GM21723 (cell line): Measurements from ENCODE around the gene TJP1.
"Not testable (repeated sequence)": the region's sequence is repeated elsewhere in the genome, so short reads cannot be mapped to it uniquely, and the experiment has no call there.

ENCODE experiments used
- ATAC-seq: cut with Tn5 transposase; IDR thresholded peaks from one replicate; pipeline ENCODE4 v1.9.1; 2021; ENCODE audit warnings: mild to moderate bottlenecking, moderate library complexity; ENCODE audit not compliant: unreplicated experiment

Gene TJP1

DNA sequence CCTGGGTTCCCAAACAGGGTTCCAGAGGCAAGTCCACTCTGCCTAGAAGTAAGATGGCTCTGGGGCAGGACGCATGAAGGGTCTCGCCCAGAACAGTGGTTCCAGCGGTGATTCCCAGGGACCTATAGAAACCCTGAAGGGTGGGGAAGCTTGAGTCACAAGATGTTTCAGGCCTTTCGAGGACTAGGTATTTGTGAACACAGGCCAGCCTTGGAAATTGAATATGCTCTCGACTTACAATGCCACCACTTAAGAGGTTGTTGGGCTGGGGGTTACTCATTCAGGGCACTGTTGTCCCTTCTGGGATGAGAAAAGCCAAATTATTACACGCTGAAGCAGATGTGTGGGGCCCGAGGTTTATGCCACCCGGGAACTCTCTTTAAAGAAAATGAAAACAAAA, 152.0 kb downstream of the TJP1 start:
- no peak for ATAC-seq

DNA sequence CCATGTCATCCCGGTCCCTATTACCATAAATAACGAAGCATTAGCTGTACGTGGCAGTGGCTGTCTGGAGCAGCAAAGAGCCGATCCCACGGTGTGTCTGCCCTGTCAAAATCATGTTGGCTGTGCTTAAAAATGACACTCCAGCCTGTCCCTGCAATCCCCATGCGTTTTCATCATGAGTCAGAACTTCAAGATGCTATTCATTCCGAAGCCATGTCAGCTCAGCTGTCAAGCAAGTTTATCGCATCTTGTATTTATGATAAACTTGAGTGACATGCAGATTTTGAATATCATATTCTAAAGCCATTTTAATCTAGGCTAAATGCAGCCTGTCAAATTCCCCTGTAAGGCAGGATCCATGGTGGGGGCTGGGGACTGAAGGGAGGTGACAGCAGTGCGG, 152.4 kb downstream of the TJP1 start:
- no peak for ATAC-seq

DNA sequence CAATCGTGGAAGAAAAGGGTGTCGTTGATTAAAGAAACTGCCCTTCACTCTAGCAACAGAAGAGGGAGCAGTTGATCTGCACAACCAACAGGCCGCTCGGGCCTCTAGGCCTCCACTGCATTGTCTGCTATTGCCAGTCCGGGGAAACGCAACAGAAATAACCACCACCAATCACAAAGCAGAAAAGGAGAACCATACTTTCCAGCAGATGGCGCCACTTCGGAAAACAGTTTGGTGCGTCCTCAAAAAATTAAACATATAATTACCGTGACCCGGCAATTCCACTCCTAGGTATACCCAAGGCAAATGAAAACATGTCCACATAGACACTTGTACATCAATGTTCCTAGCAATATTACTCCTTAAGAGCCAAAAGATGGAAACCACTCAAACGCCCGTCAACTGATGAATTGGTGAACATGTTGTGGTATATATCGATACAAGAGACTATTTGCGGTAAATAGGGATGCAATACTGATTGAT, 154.1 kb downstream of the TJP1 start:
- peak; percentile 62 for ATAC-seq

DNA sequence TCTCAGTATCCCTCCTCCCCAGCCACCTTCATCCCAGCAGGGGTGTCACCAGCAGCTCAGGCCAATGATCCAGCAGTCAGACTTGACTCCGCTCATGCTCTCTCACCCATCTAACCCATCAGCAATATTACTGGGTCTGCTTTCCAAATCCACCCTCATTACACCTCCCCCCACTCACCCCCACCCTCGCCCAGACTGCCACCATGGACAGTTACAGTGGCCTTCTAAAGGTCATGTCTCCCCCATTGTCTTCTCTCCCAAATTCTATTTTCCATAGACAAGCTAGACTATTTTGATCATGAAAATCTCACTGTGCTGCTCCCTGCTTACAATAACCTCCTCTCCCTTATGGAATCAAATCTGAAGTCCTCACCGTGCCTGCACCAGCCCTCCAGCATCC, 156.0 kb downstream of the TJP1 start:
- no peak for ATAC-seq

DNA sequence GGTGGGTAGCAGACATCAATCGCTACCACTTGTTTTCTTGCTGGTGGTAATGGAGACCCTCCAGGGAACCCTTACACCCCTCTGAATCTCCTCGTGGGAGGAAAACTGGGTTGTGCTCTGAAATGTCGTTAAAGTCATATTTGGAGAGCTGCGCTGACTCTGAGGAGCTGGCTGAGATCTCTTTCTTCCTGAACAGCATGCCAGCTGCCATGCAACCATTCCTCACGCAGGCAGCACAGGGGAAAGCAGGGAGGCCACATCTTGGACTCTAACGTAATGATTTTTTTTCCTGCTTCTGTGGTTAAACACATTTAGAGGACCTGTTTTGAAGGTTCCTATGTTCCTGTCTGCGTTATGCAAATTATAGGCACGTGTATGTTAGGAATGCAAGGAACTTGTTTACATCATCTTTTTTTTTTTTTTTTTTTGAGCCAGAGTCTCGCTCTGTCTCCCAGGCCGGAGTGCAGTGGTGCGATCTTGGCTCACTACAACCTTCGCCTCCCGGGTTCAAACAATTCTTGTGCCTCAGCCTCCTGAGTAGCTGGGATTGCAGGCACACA, 156.7 kb downstream of the TJP1 start:
- ATAC-seq: no peak

DNA sequence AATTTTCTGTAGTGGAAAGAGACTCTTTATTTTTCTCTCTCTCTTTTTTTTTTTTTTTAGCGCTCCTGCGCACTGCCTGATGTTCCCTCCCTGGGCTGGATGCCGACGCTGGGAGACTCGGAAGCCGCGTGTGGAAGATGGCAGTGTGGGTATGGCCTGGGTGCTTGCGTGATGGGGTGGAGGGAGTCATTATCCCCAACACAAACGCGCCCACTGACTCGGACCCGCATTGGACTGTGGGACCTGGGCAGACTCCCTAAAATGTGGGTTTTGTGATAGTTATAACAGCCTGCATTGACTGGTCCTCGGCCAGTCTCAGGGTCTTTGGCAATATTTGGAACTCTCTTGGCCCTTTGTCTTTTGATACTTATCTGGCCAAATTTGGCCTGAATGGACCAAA, 157.9 kb downstream of the TJP1 start:
- no peak for ATAC-seq

DNA sequence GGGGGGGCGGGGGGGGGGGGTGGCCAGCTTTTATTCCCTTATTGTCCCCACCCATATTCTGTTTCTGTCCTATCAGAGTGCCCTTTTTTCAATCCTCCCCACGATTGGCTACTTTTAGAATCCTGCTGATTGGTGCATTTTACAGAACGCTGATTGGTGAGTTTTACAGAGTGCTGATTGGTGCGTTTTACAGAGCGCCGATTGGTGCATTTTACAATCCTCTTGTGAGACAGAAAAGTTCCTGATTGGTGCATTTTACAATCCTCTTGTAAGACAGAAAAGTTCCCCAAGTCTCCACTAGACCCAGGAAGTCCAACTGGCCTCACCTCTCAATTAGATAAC, 164.8 kb downstream of the TJP1 start:
- ATAC-seq: not testable (repeated sequence)

DNA sequence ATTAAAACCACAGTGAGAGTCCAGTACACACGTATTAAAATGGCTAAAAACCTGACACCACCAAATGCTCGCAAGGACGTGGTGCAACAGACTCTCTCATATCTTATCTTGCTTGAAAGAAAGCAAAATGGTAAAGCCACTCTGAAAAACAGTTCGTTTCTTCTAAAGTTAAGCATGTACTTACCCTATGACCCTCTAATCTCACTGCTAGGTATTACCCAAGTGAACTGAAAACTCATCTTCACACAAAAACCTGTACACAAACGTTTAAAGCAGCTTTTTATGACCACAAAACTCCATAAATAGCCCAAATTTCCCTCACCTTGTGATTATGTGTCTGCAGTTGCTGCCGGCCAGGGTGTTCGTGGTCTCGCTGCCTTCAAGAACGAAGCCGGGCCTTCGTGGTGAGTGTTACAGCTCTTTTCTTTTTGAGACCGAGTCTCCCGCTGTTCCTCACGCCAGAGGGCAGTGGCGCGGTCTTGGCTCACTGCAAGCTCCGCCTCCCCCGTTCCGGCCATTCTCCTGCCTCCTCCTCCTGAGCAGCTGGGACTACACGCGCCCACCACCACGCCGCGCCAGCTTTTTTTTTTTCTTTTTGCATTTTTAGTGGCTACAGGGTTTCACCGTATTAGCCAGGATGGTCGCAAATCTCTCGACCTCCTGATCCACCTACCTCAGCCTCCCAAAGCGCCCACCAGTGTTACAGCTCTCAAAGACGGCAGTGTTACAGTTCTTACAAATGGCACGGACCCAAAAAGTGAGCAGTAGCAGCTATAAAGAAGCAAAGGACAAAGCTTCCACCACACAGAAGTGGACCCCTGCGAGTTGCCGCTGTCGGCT, 165.4 kb downstream of the TJP1 start:
- ATAC-seq: no peak

DNA sequence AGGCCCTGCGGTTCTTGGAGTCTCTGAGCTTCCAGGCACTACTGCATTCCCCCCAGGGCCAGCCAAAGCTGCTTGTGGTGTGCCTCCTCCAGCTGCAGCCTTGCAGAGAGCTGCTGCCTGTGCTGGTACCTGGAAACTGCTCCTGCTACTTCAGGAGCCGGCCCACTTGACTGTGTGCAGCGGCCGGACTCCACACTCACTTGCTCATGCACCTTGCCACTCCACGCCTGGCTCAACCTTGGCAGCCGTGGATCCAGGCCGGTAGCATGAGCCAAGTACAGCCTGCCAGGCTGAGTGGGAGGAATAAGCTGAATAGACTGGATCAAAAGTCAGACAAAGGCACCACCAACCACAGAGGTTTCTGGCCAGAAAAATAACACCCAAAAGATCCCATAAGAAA, 169.7 kb downstream of the TJP1 start:
- ATAC-seq: no peak

DNA sequence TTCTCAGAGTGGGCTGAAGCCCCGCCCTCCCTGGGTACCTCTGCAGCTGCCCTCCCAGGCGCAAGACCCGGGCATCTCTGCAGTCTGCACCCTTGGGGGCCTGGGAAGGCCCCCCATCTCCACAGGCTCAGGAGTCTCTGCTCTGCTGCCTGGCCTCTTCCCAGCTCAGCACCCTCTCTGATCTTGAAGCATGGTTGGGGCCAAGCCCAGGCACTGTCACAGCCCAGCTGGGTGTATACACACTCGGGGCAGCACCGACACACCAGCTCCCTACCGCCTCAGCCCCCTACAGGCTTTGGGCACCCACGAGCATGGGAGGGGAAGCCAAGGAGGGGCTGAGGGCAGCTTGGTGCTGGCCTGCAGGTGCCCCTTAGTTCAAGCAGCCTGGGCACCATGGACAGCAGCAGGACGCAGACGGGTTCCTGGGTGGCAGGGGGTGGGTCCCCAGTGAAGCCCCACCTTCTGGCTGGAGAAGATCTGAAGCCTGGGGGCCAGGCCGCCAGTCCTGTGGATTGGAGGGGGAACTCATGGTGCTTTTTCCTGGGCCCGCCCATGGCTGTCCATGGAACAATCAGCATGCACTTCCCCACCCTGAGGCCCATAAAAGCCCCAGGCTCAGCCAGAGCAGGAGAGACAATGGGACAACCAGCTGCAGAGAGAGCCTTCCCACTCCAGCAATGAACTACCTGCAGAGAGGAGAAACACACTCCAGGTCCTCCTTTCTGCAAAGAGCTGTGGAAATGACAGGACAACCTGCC, 170.6 kb downstream of the TJP1 start:
- no peak for ATAC-seq
